Stomach (tissue), 4 donors: ENCODE data around the gene LARGE1.

Source experiments
- EP300 ChIP-seq: sonication (generic); formaldehyde crosslinking; IDR thresholded peaks from one replicate; pipeline ENCODE4 v1.6.1; 2017; ENCODE audit warnings: antibody characterized with exemption
- POLR2A ChIP-seq, 4 donors: fragments of 450-650 bp; IDR thresholded peaks; one replicate each; pipeline ENCODE4 v1.6.1; 2016; ENCODE audit warnings: antibody characterized with exemption in 4 of 4, control low read depth in 2 of 4, mild to moderate bottlenecking in 1 of 4, moderate library complexity in 1 of 4
- POLR2AphosphoS5 ChIP-seq, 3 donors: sonication (generic); formaldehyde crosslinking; IDR thresholded peaks; one replicate each; pipeline ENCODE4 v1.6.1; 2016; ENCODE audit warnings: antibody characterized with exemption in 3 of 3
- TF ChIP-seq, protein P1 (sequence below), 7 experiments: fragments of 450-650 bp in 4 of 7; fragments of 200-600 bp in 3 of 7; sonication (generic) in 3 of 7; IDR thresholded peaks; one replicate each; pipeline ENCODE4 v1.5.1; 2016 to 2019; ENCODE audit warnings: antibody characterized with exemption in 7 of 7, control low read depth in 2 of 7, mild to moderate bottlenecking in 1 of 7

DNA sequence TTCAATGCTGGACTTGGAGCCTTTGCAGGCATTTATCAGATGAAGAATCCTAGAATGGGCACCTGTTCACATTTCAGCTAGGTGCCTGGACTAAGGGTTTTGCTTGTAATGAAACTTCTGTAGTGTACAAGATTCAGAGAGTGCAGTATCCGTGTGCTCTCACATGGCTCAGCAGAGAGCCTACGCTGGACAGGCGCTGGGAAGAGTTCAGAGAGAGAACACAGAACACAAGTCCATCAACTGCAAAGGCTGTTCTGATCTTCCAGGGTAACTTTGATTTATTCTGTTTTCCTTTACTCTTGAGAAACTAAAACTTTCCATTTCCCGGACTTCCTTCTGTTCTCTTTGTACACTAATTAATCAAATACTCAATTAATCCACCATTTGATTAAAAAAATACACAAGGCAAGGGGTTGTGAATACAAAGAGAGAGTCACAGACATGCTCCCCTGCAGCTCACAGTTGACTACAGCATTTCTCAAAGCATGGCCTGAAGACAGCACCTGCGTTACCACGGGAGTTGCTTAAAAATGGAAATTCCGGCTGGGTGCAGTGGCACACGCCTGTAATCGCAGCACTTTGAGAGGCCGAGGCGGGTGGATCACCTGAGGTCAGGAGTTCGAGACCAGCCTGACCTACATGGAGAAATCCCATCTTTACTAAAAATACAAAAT, 393.7 kb downstream of the LARGE1 start:
- TF ChIP-seq POLR2A (IDR thresholded peaks at IDR 0.05) (no peak), POLR2AphosphoS5 (IDR thresholded peaks at IDR 0.05) (no peak), EP300 (no peak)
- TF ChIP-seq, protein P1, sequence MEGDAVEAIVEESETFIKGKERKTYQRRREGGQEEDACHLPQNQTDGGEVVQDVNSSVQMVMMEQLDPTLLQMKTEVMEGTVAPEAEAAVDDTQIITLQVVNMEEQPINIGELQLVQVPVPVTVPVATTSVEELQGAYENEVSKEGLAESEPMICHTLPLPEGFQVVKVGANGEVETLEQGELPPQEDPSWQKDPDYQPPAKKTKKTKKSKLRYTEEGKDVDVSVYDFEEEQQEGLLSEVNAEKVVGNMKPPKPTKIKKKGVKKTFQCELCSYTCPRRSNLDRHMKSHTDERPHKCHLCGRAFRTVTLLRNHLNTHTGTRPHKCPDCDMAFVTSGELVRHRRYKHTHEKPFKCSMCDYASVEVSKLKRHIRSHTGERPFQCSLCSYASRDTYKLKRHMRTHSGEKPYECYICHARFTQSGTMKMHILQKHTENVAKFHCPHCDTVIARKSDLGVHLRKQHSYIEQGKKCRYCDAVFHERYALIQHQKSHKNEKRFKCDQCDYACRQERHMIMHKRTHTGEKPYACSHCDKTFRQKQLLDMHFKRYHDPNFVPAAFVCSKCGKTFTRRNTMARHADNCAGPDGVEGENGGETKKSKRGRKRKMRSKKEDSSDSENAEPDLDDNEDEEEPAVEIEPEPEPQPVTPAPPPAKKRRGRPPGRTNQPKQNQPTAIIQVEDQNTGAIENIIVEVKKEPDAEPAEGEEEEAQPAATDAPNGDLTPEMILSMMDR (IDR thresholded peaks at IDR 0.05) = no peak
